Mesothelial cell of epicardium (in vitro differentiated cells): ENCODE data around the gene CCDC196. TPM values are rescaled to one million over a fixed set of nuclear protein-coding genes. Genes with fewer than 3 reads are reported as not detected.
"Not testable (repeated sequence)": the region's sequence is repeated elsewhere in the genome, so short reads cannot be mapped to it uniquely, and the experiment has no call there.

Source experiments
- DNase-seq, 2 experiments: peaks; one replicate each; pipeline ENCODE4 v3.0.0; 2021; ENCODE audit warnings: low spot score in 2 of 2; ENCODE audit not compliant: unreplicated experiment in 2 of 2
- H3K27ac Mint-ChIP-seq: 2 replicates; pipeline ENCODE4 v1.8.0; 2021; ENCODE audit warnings: mixed read lengths
- H3K27me3 Mint-ChIP-seq: 2 replicates; pipeline ENCODE4 v1.8.0; 2021; ENCODE audit warnings: low read depth, mixed read lengths
- H3K36me3 Mint-ChIP-seq: 2 replicates; pipeline ENCODE4 v1.8.0; 2021; ENCODE audit warnings: mixed read lengths
- H3K4me1 Mint-ChIP-seq: 2 replicates; pipeline ENCODE4 v1.8.0; 2021; ENCODE audit warnings: mixed read lengths
- H3K4me3 Mint-ChIP-seq: 2 replicates; pipeline ENCODE4 v1.8.0; 2021; ENCODE audit warnings: mild to moderate bottlenecking, moderate library complexity, mixed read lengths
- H3K9me3 Mint-ChIP-seq: 2 replicates; pipeline ENCODE4 v1.8.0; 2021; ENCODE audit warnings: mixed read lengths
- total RNA-seq: library from RNA; stranded (reverse); gene quantifications from 3 replicates; pipeline ENCODE4 v1.2.1, GENCODE V29; 2021
- TF ChIP-seq, protein P1 (sequence below): fragments of 200-600 bp; sonication (generic); IDR thresholded peaks from one replicate; pipeline ENCODE4 v1.5.0; 2021; ENCODE audit warnings: antibody characterized with exemption; ENCODE audit not compliant: unreplicated experiment

Gene CCDC196
- total RNA-seq, 1 donor from 2014 or later, result not detected

DNA sequence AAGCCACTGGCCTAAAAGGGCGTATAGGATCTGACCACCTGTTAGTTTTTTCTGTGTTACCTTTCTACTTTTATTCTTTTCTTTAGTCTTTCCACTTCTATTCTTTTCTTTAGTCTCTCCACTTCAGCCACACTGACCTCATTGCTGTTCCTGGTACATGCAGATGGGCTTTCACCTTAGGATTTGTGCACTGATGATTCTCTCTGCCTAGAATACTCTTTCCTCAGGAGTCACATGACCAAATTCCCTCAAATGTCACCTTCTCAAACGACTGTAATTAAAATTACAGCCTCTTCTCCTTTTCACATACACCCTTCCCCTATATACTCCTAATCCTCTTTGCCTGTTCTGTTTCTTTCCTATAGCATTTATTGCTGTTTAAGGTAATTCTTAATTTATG, 57.8 kb downstream of the CCDC196 start:
- Mint-ChIP-seq H3K27me3 (no peaks in the 10 kb centered on the region), H3K4me3 (no peak overlapping the region), H3K4me1 (no peaks in the 10 kb centered on the region), H3K9me3 (peaks cover 8% of the 10 kb centered on the region), H3K36me3 (peaks cover 8% of the 10 kb centered on the region), H3K27ac (no peak overlapping the region)
- TF ChIP-seq, protein P1, sequence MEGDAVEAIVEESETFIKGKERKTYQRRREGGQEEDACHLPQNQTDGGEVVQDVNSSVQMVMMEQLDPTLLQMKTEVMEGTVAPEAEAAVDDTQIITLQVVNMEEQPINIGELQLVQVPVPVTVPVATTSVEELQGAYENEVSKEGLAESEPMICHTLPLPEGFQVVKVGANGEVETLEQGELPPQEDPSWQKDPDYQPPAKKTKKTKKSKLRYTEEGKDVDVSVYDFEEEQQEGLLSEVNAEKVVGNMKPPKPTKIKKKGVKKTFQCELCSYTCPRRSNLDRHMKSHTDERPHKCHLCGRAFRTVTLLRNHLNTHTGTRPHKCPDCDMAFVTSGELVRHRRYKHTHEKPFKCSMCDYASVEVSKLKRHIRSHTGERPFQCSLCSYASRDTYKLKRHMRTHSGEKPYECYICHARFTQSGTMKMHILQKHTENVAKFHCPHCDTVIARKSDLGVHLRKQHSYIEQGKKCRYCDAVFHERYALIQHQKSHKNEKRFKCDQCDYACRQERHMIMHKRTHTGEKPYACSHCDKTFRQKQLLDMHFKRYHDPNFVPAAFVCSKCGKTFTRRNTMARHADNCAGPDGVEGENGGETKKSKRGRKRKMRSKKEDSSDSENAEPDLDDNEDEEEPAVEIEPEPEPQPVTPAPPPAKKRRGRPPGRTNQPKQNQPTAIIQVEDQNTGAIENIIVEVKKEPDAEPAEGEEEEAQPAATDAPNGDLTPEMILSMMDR, result no peak
- no peak for DNase-seq

DNA sequence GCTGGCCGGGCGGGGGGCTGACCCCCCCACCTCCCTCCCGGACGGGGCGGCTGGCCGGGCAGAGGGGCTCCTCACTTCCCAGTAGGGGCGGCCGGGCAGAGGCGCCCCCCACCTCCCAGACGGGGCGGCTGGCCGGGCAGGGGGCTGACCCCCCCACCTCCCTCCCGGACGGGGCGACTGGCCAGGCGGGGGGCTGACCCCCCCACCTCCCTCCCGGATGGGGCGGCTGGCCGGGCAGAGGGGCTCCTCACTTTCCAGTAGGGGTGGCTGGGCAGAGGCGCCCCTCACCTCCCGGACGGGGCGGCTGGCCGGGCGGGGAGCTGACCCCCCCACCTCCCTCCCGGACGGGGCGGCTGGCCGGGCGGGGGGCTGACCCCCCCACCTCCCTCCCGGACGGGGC, 59.0 kb downstream of the CCDC196 start:
- H3K4me1 Mint-ChIP-seq, H3K27ac Mint-ChIP-seq, H3K4me3 Mint-ChIP-seq, H3K27me3 Mint-ChIP-seq, DNase-seq: not testable (repeated sequence)
- Mint-ChIP-seq H3K36me3 (peaks cover 11% of the 10 kb centered on the region), H3K9me3 (peaks cover 12% of the 10 kb centered on the region)

DNA sequence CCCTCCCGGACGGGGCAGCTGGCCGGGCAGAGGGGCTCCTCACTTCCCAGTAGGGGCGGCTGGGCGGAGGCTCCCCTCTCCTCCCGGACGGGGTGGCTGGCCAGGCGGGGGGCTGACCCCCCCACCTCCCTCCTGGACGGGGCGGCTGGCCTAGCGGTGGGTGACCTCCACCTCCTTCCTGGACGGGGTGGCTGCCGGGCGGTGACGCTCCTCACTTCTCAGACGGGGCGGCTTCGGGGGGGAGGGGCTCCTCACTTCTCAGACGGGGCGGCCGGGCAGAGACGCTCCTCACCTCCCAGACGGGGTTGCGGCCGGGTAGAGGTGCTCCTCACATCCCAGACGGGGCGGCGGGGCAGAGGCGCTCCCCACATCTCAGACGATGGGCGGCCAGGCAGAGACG, 59.6 kb downstream of the CCDC196 start:
- Mint-ChIP-seq H3K9me3 (peaks cover 15% of the 10 kb centered on the region), H3K36me3 (peaks cover 15% of the 10 kb centered on the region)
- H3K27ac Mint-ChIP-seq, H3K4me1 Mint-ChIP-seq, H3K27me3 Mint-ChIP-seq, DNase-seq, H3K4me3 Mint-ChIP-seq: not testable (repeated sequence)

Other genes with a start within 250 kb of the CCDC196 start
- gene GPHN, start 21.8 kb downstream of the CCDC196 start, total RNA-seq, result 28.6 to 32.1 TPM (median 30.7 TPM) in 3 replicates